HFF-Myc (cell line): ENCODE measurements around the gene PCGF3.
A peak's percentile ranks its signal among the peaks of the same experiment; 100 is the strongest.
"Not testable (repeated sequence)": the region's sequence is repeated elsewhere in the genome, so short reads cannot be mapped to it uniquely, and the experiment has no call there.

Source experiments
- DNase-seq: peaks from one replicate; pipeline ENCODE4 v3.0.0-alpha.2; 2011; ENCODE audit warnings: low read depth; ENCODE audit errors: extremely low read depth
- H3K4me3 ChIP-seq: replicated peaks from 2 replicates; pipeline ENCODE4 v1.5.1; 2011; ENCODE audit warnings: low read depth, mild to moderate bottlenecking, control low read depth, low read length
- CTCF ChIP-seq: IDR thresholded peaks from 2 replicates; pipeline ENCODE4 v1.5.1; 2012; ENCODE audit warnings: mild to moderate bottlenecking, low read depth, low read length, control low read depth; ENCODE audit errors: missing control alignments

Gene PCGF3

GRCh38 chr4:667545-667925 is 38.1 kb upstream of the PCGF3 start:
- no peak for DNase-seq
- TF ChIP-seq CTCF = no peak
- no peak overlapping the region for H3K4me3 ChIP-seq

GRCh38 chr4:668219-668618 is 37.4 kb upstream of the PCGF3 start:
- DNase-seq, H3K4me3 ChIP-seq: not testable (repeated sequence)

- DNase-seq, H3K4me3 ChIP-seq: not testable (repeated sequence)
Measured at GRCh38 chr4:669806-670559, 35.6 kb upstream of the PCGF3 start.

- TF ChIP-seq CTCF = no peak
- no peak overlapping the region for H3K4me3 ChIP-seq
- DNase-seq = no peak
Measured at GRCh38 chr4:671769-672168, 33.9 kb upstream of the PCGF3 start.

- no peak for DNase-seq
- H3K4me3 ChIP-seq = peak overlapping the region; percentile 89
- no peak for TF ChIP-seq CTCF
Measured at GRCh38 chr4:673349-674091, 32.1 kb upstream of the PCGF3 start.

GRCh38 chr4:674172-675035 is 31.2 kb upstream of the PCGF3 start, which contains the start of the genes ATP5ME and MYL5:
Gene ATP5ME, minus strand, starts transcription at chr4:674276. Its CDS starts 29 bp downstream, at chr4:674247.
Gene MYL5, plus strand, starts transcription at chr4:674542. Its CDS starts 3,485 bp downstream, at chr4:678027.
- DNase-seq = peak; percentile 91
- TF ChIP-seq CTCF = peak; percentile 96
- H3K4me3 ChIP-seq = peak within 1 kb of the TSS; percentile 89

GRCh38 chr4:675036-675882 is 30.4 kb upstream of the PCGF3 start:
- DNase-seq = no peak
- no peak for TF ChIP-seq CTCF
- peak overlapping the region; percentile 89 for H3K4me3 ChIP-seq
